ENCODE measurements around the gene EIF2S3B. TPM values are rescaled to one million over a fixed set of nuclear protein-coding genes. Genes with fewer than 3 reads are reported as not detected.

The EIF2S3B gene
- polyA plus RNA-seq, 1 experiment: 1.5 TPM

- ChIA-PET POLR2A (no interaction called here), CTCF (no interaction called here)
- Histone ChIP-seq H3K9me3 (ENCODE audit: control insufficient read depth, insufficient read depth, low read length) (no peaks in the 10 kb centered on the region), H3K4me3 (ENCODE audit: low read depth, low read length) (no peak overlapping the region), H3K27ac (ENCODE audit: low read depth, low read length) (no peak overlapping the region), H3K27me3 (ENCODE audit: control insufficient read depth, insufficient read depth, low read length) (no peaks in the 10 kb centered on the region)
- no peak for TF ChIP-seq CTCF (IDR thresholded peaks at IDR 0.05; ENCODE audit: low read depth, low read length)
- no peak for DNase-seq (ENCODE audit: low read depth, low spot score)
These were observed 13.9 kb upstream of the EIF2S3B start for GRCh38 chr12:10491766-10492165.

DNA sequence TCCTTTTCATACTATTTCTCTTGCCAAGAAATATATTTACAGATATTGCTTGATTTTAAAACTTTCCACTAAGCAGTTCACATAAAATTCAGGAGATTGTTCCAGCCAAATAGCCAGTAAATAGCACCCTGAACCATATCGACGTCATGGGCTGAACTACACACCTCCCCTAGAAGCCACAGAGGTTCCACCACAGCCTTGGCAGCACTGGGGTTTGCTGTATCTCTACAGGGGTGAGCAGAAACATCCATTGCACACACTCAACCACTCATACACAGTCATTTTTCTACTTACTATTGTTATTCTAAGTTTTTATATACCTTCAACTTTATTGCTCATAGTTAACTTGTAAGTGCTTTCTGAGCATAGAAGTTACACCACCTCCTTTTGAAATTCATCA is 8.1 kb upstream of the EIF2S3B start:
- POLR2A ChIA-PET: no interaction called here
- Histone ChIP-seq H3K27me3 (ENCODE audit: control insufficient read depth, insufficient read depth, low read length) (no peaks in the 10 kb centered on the region), H3K4me3 (ENCODE audit: low read depth, low read length) (no peak overlapping the region), H3K9me3 (ENCODE audit: control insufficient read depth, insufficient read depth, low read length) (no peaks in the 10 kb centered on the region), H3K27ac (ENCODE audit: low read depth, low read length) (no peak overlapping the region)
- no peak for DNase-seq (ENCODE audit: low read depth, low spot score)
- CTCF ChIA-PET: no interaction called here
- no peak for TF ChIP-seq CTCF (IDR thresholded peaks at IDR 0.05; ENCODE audit: low read depth, low read length)

DNA sequence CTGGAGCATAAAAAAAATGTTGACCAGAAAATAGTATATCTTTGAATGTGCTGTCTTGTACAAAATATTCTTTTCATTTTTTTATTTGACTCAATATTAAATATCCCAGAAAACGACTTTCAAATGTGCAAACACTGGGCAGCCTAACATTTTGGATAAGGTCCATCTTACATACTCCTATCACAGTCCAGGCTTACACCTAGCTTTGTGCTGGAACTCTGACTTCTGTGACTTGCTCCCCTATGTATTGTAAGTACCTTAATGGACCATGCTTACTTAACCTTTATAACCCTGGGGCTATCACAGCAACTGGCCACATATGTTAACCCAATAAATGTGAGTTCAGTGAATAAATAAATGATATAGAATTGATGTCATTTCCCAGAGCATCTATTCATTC is 7.6 kb upstream of the EIF2S3B start:
- Histone ChIP-seq H3K4me3 (ENCODE audit: low read depth, low read length) (no peak overlapping the region), H3K27me3 (ENCODE audit: control insufficient read depth, insufficient read depth, low read length) (no peaks in the 10 kb centered on the region), H3K9me3 (ENCODE audit: control insufficient read depth, insufficient read depth, low read length) (no peaks in the 10 kb centered on the region), H3K27ac (ENCODE audit: low read depth, low read length) (no peak overlapping the region)
- POLR2A ChIA-PET: no interaction called here
- no peak for TF ChIP-seq CTCF (IDR thresholded peaks at IDR 0.05; ENCODE audit: low read depth, low read length)
- CTCF ChIA-PET: no interaction called here
- DNase-seq (ENCODE audit: low read depth, low spot score): no peak

- Histone ChIP-seq H3K4me3 (ENCODE audit: low read depth, low read length) (no peak overlapping the region), H3K27me3 (ENCODE audit: control insufficient read depth, insufficient read depth, low read length) (no peaks in the 10 kb centered on the region), H3K27ac (ENCODE audit: low read depth, low read length) (no peak overlapping the region), H3K9me3 (ENCODE audit: control insufficient read depth, insufficient read depth, low read length) (no peaks in the 10 kb centered on the region)
- DNase-seq (ENCODE audit: low read depth, low spot score): no peak
- ChIA-PET CTCF (interaction anchor here (1.1 to 1.4 kb wide), 2 partner anchors 134 to 348 kb away, joined by 4 read pairs; no protein-coding TSS in a partner anchor), POLR2A (no interaction called here)
- TF ChIP-seq CTCF (IDR thresholded peaks at IDR 0.05; ENCODE audit: low read depth, low read length): no peak
These were observed 4.7 kb upstream of the EIF2S3B start for GRCh38 chr12:10501030-10501429.

DNA sequence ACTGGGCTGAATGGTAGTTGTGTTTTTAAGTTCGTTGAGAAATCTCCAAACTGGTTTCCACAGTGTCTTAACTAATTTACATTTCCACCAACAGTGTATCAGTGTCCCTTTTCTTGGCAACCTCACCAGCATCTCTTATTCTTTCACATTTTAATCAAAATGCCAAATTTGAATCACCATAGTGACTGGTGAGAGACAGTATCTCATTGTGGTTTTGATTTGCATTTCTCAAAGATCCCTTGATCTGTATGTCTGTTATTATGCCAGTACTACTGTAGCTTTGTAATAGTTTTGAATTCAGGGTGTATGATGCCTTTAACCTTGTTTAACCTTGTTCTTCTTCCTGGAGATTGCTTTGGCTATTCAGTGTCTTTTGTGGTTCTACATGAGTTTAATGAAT is 2.2 kb upstream of the EIF2S3B start:
- CTCF ChIA-PET: no interaction called here
- TF ChIP-seq CTCF (IDR thresholded peaks at IDR 0.05; ENCODE audit: low read depth, low read length): no peak
- no peaks in the 10 kb centered on the region for H3K27me3 ChIP-seq (ENCODE audit: control insufficient read depth, insufficient read depth, low read length)
- no peak overlapping the region for H3K4me3 ChIP-seq (ENCODE audit: low read depth, low read length)
- no peaks in the 10 kb centered on the region for H3K9me3 ChIP-seq (ENCODE audit: control insufficient read depth, insufficient read depth, low read length)
- POLR2A ChIA-PET: no interaction called here
- no peak overlapping the region for H3K27ac ChIP-seq (ENCODE audit: low read depth, low read length)
- no peak for DNase-seq (ENCODE audit: low read depth, low spot score)
